Trophoblast cell (in vitro differentiated cells and primary cell): ENCODE results near the gene TBC1D22A.

Experiments
- DNase-seq, 2 donors: peaks; one replicate each; pipeline ENCODE4 v3.0.0-alpha.2; 2016
- H2AFZ ChIP-seq: 2 replicates; pipeline ENCODE4 v1.6.1; 2013; ENCODE audit warnings: low read length, moderate library complexity, mild to moderate bottlenecking; ENCODE audit not compliant: insufficient read depth, poor library complexity
- H2AK5ac ChIP-seq: 2 replicates; pipeline ENCODE4 v1.6.1; 2013; ENCODE audit warnings: mild to moderate bottlenecking, low read length
- H2BK120ac ChIP-seq: 2 replicates; pipeline ENCODE4 v1.6.1; 2013; ENCODE audit warnings: low read length, mild to moderate bottlenecking, moderate library complexity; ENCODE audit not compliant: insufficient read depth, poor library complexity
- H2BK12ac ChIP-seq: 2 replicates; pipeline ENCODE4 v1.6.1; 2013; ENCODE audit warnings: mild to moderate bottlenecking, low read length, moderate library complexity
- H2BK5ac ChIP-seq: 2 replicates; pipeline ENCODE4 v1.6.1; 2013; ENCODE audit warnings: low read length, low read depth, moderate library complexity, mild to moderate bottlenecking; ENCODE audit not compliant: poor library complexity
- H3K14ac ChIP-seq: 2 replicates; pipeline ENCODE4 v1.6.1; 2013; ENCODE audit warnings: mild to moderate bottlenecking, low read length
- H3K18ac ChIP-seq: 2 replicates; pipeline ENCODE4 v1.6.1; 2013; ENCODE audit warnings: mild to moderate bottlenecking, low read length
- H3K23ac ChIP-seq: 2 replicates; pipeline ENCODE4 v1.6.1; 2013; ENCODE audit warnings: low read length
- H3K27ac ChIP-seq: 2 replicates; pipeline ENCODE4 v1.5.1; 2013; ENCODE audit warnings: low read depth, mild to moderate bottlenecking, inconsistent platforms, low read length, moderate library complexity
- H3K27me3 ChIP-seq: 2 replicates; pipeline ENCODE4 v1.6.1; 2013; ENCODE audit warnings: inconsistent platforms, mild to moderate bottlenecking, low read length, moderate library complexity; ENCODE audit not compliant: insufficient read depth
- H3K36me3 ChIP-seq, 2 experiments: 1 replicate in 1 of 2; 2 replicates in 1 of 2; pipeline ENCODE4 v1.6.1; 2013; ENCODE audit warnings: low read length in 2 of 2, mild to moderate bottlenecking in 2 of 2, moderate library complexity in 1 of 2; ENCODE audit not compliant: insufficient read depth in 2 of 2, control insufficient read depth in 1 of 2
- H3K4ac ChIP-seq: 2 replicates; pipeline ENCODE4 v1.6.1; 2013; ENCODE audit warnings: low read depth, mild to moderate bottlenecking, low read length, moderate library complexity
- H3K4me1 ChIP-seq, 2 experiments: 1 replicate in 1 of 2; 2 replicates in 1 of 2; pipeline ENCODE4 v1.6.1; 2013; ENCODE audit warnings: low read length in 2 of 2, mild to moderate bottlenecking in 2 of 2, moderate library complexity in 1 of 2; ENCODE audit not compliant: insufficient read depth in 2 of 2, control insufficient read depth in 1 of 2
- H3K4me2 ChIP-seq: 2 replicates; pipeline ENCODE4 v1.6.1; 2013; ENCODE audit warnings: inconsistent platforms, mild to moderate bottlenecking, low read length, moderate library complexity
- H3K4me3 ChIP-seq: 2 replicates; pipeline ENCODE4 v1.5.1; 2013; ENCODE audit warnings: mild to moderate bottlenecking, low read depth, low read length, inconsistent platforms
- H3K79me1 ChIP-seq: one replicate; pipeline ENCODE4 v1.6.1; 2013; ENCODE audit warnings: low read length
- H3K79me2 ChIP-seq: 2 replicates; pipeline ENCODE4 v1.6.1; 2013; ENCODE audit warnings: low read length, mild to moderate bottlenecking; ENCODE audit not compliant: control insufficient read depth, insufficient read depth, poor library complexity
- H3K9ac ChIP-seq: 2 replicates; pipeline ENCODE4 v1.6.1; 2013; ENCODE audit warnings: mild to moderate bottlenecking, low read length
- H3K9me3 ChIP-seq: 2 replicates; pipeline ENCODE4 v1.6.1; 2013; ENCODE audit warnings: low read depth, mild to moderate bottlenecking, control low read depth, inconsistent platforms, low read length; ENCODE audit not compliant: insufficient read depth
- H4K12ac ChIP-seq: 2 replicates; pipeline ENCODE4 v1.6.1; 2013; ENCODE audit warnings: low read depth, mild to moderate bottlenecking, low read length, moderate library complexity
- H4K8ac ChIP-seq: 2 replicates; pipeline ENCODE4 v1.6.1; 2013; ENCODE audit warnings: low read depth, mild to moderate bottlenecking, low read length, moderate library complexity
- H4K91ac ChIP-seq: one replicate; pipeline ENCODE4 v1.6.1; 2013; ENCODE audit warnings: low read depth, mild to moderate bottlenecking, low read length, moderate library complexity
- WGBS: extraction: QIAGEN DNeasy Blood & Tissue Kit; methylation state at CpG from one replicate; pipeline ENCODE4 v1.1.7; 2013; ENCODE audit warnings: missing lambda C conversion rate; ENCODE audit not compliant: insufficient read length, insufficient coverage; ENCODE audit errors: extremely low coverage; 5-methylcytosine and 5-hydroxymethylcytosine counted together

TBC1D22A gene

DNA sequence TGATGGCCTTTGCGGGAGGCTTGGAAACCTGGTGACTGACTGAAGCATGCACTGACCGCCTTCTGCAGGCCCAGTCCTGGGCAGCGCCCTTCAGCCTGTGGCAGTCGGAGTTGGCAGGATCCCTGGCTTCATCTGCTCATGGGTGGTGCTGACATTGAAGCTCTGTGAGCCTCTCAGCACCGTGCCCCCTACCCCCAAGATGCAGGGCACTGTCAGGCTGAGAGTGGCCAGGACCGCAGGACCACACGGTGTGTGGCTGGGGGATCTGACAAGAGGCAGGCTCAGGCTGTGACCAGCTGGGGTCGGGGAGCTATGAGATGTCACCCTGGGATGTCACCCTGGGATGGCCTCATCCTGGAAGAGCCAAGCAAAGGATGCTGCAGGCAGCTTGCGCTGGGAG lies 32.7 kb downstream of the TBC1D22A start:
- no peak overlapping the region for H2BK5ac ChIP-seq
- no peak overlapping the region for H3K4ac ChIP-seq
- H3K23ac ChIP-seq = no peak overlapping the region
- H4K91ac ChIP-seq = no peak overlapping the region
- H3K4me3 ChIP-seq = no peak overlapping the region
- peaks cover 36 to 39% of the 10 kb centered on the region in 2 experiments for H3K36me3 ChIP-seq
- no peak overlapping the region for H4K8ac ChIP-seq
- DNase-seq = no peak
- no peak overlapping the region for H2BK120ac ChIP-seq
- H3K9ac ChIP-seq = no peak overlapping the region
- no peaks in the 10 kb centered on the region for H3K79me2 ChIP-seq
- no peaks in the 10 kb centered on the region for H3K79me1 ChIP-seq
- H2AK5ac ChIP-seq = no peak overlapping the region
- no peak overlapping the region for H2AFZ ChIP-seq
- no peaks in the 10 kb centered on the region for H3K4me1 ChIP-seq
- no peak overlapping the region for H4K12ac ChIP-seq
- H3K27me3 ChIP-seq = no peaks in the 10 kb centered on the region
- WGBS = no CpG with 5 or more reads among the region's 9 CpGs
- H2BK12ac ChIP-seq = no peak overlapping the region
- no peak overlapping the region for H3K27ac ChIP-seq
- H3K14ac ChIP-seq = no peak overlapping the region
- no peaks in the 10 kb centered on the region for H3K9me3 ChIP-seq
- H3K18ac ChIP-seq = no peak overlapping the region
- no peak overlapping the region for H3K4me2 ChIP-seq

DNA sequence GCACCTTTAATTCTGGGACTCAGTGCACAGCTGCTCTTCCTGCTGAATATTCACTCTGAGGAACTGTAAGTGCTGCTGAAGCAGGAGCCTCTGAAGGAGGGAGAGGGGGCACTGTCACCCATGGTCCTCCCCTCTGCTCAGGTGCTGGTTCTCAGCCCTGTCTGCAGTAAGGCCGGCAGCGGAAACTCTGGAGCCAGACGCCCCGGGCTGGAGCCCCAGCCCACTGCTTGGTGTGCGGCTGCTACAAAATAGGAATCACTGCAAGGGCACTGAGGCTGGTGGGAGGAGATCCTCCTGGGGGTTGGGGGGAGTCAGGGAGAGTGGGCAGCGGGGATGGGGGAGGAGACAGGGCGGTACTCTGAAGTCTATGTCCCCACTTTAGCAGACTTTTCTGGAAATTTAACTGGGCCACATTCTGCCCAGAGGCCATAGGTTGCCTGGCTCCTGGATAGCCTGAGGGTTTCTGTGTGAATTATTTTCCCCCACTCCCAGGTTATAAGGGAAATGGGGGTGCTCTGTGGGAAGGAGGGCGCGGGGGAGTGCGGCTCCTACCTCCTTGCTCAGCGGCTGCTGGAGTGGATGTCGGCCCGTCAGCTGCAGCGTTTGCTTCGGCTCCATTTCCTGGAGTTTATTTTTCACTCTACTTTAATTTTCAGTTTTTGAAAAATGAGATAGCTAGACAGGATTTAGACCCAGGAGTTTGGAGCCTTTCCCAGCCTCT lies 33.6 kb downstream of the TBC1D22A start:
- Histone ChIP-seq H3K18ac (no peak overlapping the region), H2BK12ac (no peak overlapping the region), H3K36me3 (peaks cover 39 to 42% of the 10 kb centered on the region in 2 experiments), H3K14ac (no peak overlapping the region), H3K23ac (no peak overlapping the region), H4K91ac (no peak overlapping the region), H2BK5ac (no peak overlapping the region), H3K9ac (no peak overlapping the region), H3K79me1 (no peaks in the 10 kb centered on the region), H3K27me3 (no peaks in the 10 kb centered on the region), H3K27ac (no peak overlapping the region), H4K12ac (no peak overlapping the region), H3K4me3 (no peak overlapping the region), H4K8ac (no peak overlapping the region), H3K79me2 (no peaks in the 10 kb centered on the region), H2AFZ (no peak overlapping the region), H3K9me3 (no peaks in the 10 kb centered on the region), H3K4ac (no peak overlapping the region), H3K4me1 (no peaks in the 10 kb centered on the region), H3K4me2 (no peak overlapping the region), H2AK5ac (no peak overlapping the region), H2BK120ac (no peak overlapping the region)
- no peak for DNase-seq
- no CpG with 5 or more reads among the region's 15 CpGs for WGBS

DNA sequence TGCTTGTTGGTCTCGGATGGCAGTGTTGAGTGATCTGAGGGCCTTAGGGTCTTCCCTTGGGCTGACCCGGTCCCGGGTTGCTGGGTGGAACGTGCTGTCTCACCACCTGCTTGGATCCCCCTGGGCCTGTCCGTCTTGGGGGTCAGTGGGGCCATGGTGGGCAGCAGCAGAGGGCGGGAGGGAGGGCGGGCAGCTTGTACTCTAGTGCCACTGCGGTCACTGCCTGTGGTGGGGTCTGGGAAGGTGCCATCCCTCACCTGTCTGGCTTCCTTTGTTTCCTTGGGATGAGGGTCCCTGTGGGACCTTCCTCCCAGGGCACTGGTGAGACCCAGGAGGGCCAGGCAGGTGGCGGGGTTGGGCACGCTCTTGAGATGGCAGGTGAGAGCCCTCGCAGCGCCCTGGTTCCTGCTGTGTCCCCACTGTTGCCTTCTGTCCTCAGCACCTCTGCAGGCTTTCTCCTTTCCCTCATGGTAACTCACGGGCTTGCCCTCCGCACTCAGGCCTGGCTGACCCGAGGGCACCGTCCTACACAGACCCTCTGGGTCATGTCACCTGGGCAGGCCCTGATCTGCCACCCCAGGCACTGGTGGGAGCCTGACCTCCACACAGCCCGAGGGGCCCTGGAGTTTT lies 34.2 kb downstream of the TBC1D22A start:
- no peaks in the 10 kb centered on the region for H3K4me1 ChIP-seq
- no peaks in the 10 kb centered on the region for H3K79me1 ChIP-seq

DNA sequence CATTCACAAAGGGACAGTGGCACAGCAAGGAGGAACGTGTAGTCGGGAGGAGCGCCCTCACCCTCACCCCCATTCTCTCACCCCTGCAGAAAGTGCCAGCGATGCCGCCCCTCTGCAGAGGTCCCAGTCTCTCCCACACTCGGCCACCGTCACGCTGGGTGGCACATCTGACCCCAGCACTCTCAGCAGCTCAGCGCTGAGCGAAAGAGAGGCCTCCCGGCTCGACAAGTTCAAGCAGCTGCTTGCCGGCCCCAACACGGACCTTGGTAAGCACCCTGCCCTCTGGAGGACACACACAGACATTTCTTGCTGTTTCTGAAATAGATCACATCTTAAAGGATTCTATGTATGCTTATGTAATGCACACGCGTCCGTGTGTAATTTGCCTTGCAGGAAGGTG lies 34.9 kb downstream of the TBC1D22A start:
- Histone ChIP-seq H4K8ac (no peak overlapping the region), H2AK5ac (no peak overlapping the region), H3K79me1 (no peaks in the 10 kb centered on the region), H3K9ac (no peak overlapping the region), H3K27ac (no peak overlapping the region), H3K14ac (no peak overlapping the region), H2BK5ac (no peak overlapping the region), H2AFZ (no peak overlapping the region), H3K4me3 (no peak overlapping the region), H3K9me3 (no peaks in the 10 kb centered on the region), H4K91ac (no peak overlapping the region), H3K36me3 (peaks cover 41 to 43% of the 10 kb centered on the region in 2 experiments), H3K4ac (no peak overlapping the region), H3K23ac (no peak overlapping the region), H4K12ac (no peak overlapping the region), H3K27me3 (no peaks in the 10 kb centered on the region), H3K4me2 (no peak overlapping the region), H2BK120ac (no peak overlapping the region), H3K18ac (no peak overlapping the region), H3K4me1 (no peaks in the 10 kb centered on the region), H3K79me2 (no peaks in the 10 kb centered on the region), H2BK12ac (no peak overlapping the region)
- no CpG with 5 or more reads among the region's 17 CpGs for WGBS
- peak; percentile 47 to 63 for DNase-seq

More for the DNA sequence above, 34.2 kb downstream of the TBC1D22A start:
- no peak overlapping the region for H3K23ac ChIP-seq
- no peak overlapping the region for H3K4me2 ChIP-seq
- no peak overlapping the region for H4K91ac ChIP-seq
- no peak overlapping the region for H3K27ac ChIP-seq
- no peak overlapping the region for H3K14ac ChIP-seq
- no peaks in the 10 kb centered on the region for H3K27me3 ChIP-seq
- H3K9ac ChIP-seq = no peak overlapping the region
- no peak overlapping the region for H2BK5ac ChIP-seq
- H4K8ac ChIP-seq = no peak overlapping the region
- H4K12ac ChIP-seq = no peak overlapping the region
- H3K4me3 ChIP-seq = no peak overlapping the region
- H3K79me2 ChIP-seq = no peaks in the 10 kb centered on the region
- H2BK12ac ChIP-seq = no peak overlapping the region
- H2AK5ac ChIP-seq = no peak overlapping the region
- WGBS = no CpG with 5 or more reads among the region's 17 CpGs
- H2BK120ac ChIP-seq = no peak overlapping the region
- no peak overlapping the region for H3K4ac ChIP-seq
- H2AFZ ChIP-seq = no peak overlapping the region
- peaks cover 41 to 45% of the 10 kb centered on the region in 2 experiments for H3K36me3 ChIP-seq
- no peak overlapping the region for H3K18ac ChIP-seq
- no peaks in the 10 kb centered on the region for H3K9me3 ChIP-seq
- DNase-seq = no peak
